H9 (cell line): ENCODE measurements around the gene SLC22A13. TPM values are rescaled to one million over a fixed set of nuclear protein-coding genes. Genes with fewer than 3 reads are reported as not detected.

ENCODE experiments used
- DNase-seq: peaks from one replicate; pipeline ENCODE4 v3.0.0-alpha.2; 2017
- H2AFZ ChIP-seq: one replicate; pipeline ENCODE4 v1.6.1; 2013; ENCODE audit warnings: mild to moderate bottlenecking, low read length, control low read depth, moderate library complexity
- H2AK5ac ChIP-seq: 2 replicates; pipeline ENCODE4 v1.6.1; 2013; ENCODE audit warnings: low read length, control low read depth, mixed read lengths; ENCODE audit not compliant: insufficient read length
- H2BK120ac ChIP-seq: one replicate; pipeline ENCODE4 v1.6.1; 2013; ENCODE audit warnings: low read depth, mild to moderate bottlenecking, low read length, control low read depth, inconsistent platforms; ENCODE audit not compliant: poor library complexity, severe bottlenecking
- H2BK12ac ChIP-seq: 2 replicates; pipeline ENCODE4 v1.6.1; 2013; ENCODE audit warnings: low read length, control low read depth, mixed read lengths, low read depth; ENCODE audit not compliant: insufficient read length
- H2BK15ac ChIP-seq: 2 replicates; pipeline ENCODE4 v1.6.1; 2013; ENCODE audit warnings: low read depth, low read length, control low read depth
- H2BK20ac ChIP-seq: one replicate; pipeline ENCODE4 v1.6.1; 2013; ENCODE audit warnings: low read depth, mild to moderate bottlenecking, low read length, control low read depth, inconsistent platforms; ENCODE audit not compliant: poor library complexity, severe bottlenecking
- H2BK5ac ChIP-seq: 2 replicates; pipeline ENCODE4 v1.6.1; 2013; ENCODE audit warnings: low read length, control low read depth, mixed read lengths; ENCODE audit not compliant: insufficient read length
- H3K14ac ChIP-seq: 2 replicates; pipeline ENCODE4 v1.6.1; 2013; ENCODE audit warnings: low read length, control low read depth; ENCODE audit not compliant: insufficient read depth
- H3K18ac ChIP-seq: 2 replicates; pipeline ENCODE4 v1.6.1; 2013; ENCODE audit warnings: low read depth, mild to moderate bottlenecking, mixed read lengths, low read length, control low read depth; ENCODE audit not compliant: insufficient read length
- H3K23ac ChIP-seq: 2 replicates; pipeline ENCODE4 v1.6.1; 2013; ENCODE audit warnings: low read length, control low read depth, mixed read lengths, low read depth; ENCODE audit not compliant: insufficient read length
- H3K23me2 ChIP-seq: 2 replicates; pipeline ENCODE4 v1.6.1; 2013; ENCODE audit warnings: low read depth, mild to moderate bottlenecking, mixed read lengths, low read length, control low read depth; ENCODE audit not compliant: insufficient read length, poor library complexity, severe bottlenecking
- H3K27ac ChIP-seq: 2 replicates; pipeline ENCODE4 v1.5.1; 2013; ENCODE audit warnings: low read length, control low read depth, mixed read lengths, low read depth; ENCODE audit not compliant: insufficient read length
- H3K27me3 ChIP-seq: 2 replicates; pipeline ENCODE4 v1.6.1; 2013; ENCODE audit warnings: low read length, control low read depth, inconsistent platforms; ENCODE audit not compliant: insufficient read depth
- H3K4ac ChIP-seq: 2 replicates; pipeline ENCODE4 v1.6.1; 2013; ENCODE audit warnings: low read depth, mild to moderate bottlenecking, control low read depth, inconsistent platforms, low read length, moderate library complexity
- H3K4me1 ChIP-seq: 2 replicates; pipeline ENCODE4 v1.6.1; 2013; ENCODE audit warnings: low read length, control low read depth, inconsistent platforms; ENCODE audit not compliant: insufficient read depth
- H3K4me2 ChIP-seq: 2 replicates; pipeline ENCODE4 v1.6.1; 2013; ENCODE audit warnings: low read length, control low read depth, mixed read lengths; ENCODE audit not compliant: insufficient read length, insufficient read depth
- H3K56ac ChIP-seq: 2 replicates; pipeline ENCODE4 v1.6.1; 2013; ENCODE audit warnings: low read depth, mild to moderate bottlenecking, mixed read lengths, low read length, control low read depth; ENCODE audit not compliant: insufficient read length
- H3K79me1 ChIP-seq: 2 replicates; pipeline ENCODE4 v1.6.1; 2013; ENCODE audit warnings: low read depth, mild to moderate bottlenecking, moderate library complexity, low read length, control low read depth, inconsistent platforms; ENCODE audit not compliant: insufficient read depth, poor library complexity, severe bottlenecking
- H3K79me2 ChIP-seq: 2 replicates; pipeline ENCODE4 v1.6.1; 2013; ENCODE audit warnings: low read length, control low read depth, inconsistent platforms; ENCODE audit not compliant: insufficient read depth
- H3K9ac ChIP-seq: 2 replicates; pipeline ENCODE4 v1.6.1; 2013; ENCODE audit warnings: low read length, control low read depth, mixed read lengths; ENCODE audit not compliant: insufficient read length; ENCODE audit errors: extremely low read depth
- H3K9me3 ChIP-seq: one replicate; pipeline ENCODE4 v1.6.1; 2013; ENCODE audit warnings: low read depth, low read length, inconsistent platforms; ENCODE audit not compliant: control insufficient read depth
- H3T11ph ChIP-seq: one replicate; pipeline ENCODE4 v1.6.1; 2013; ENCODE audit warnings: mild to moderate bottlenecking, low read length, control low read depth, inconsistent platforms
- H4K20me1 ChIP-seq: one replicate; pipeline ENCODE4 v1.6.1; 2013; ENCODE audit not compliant: control insufficient read depth, insufficient read length, insufficient read depth
- H4K5ac ChIP-seq: 2 replicates; pipeline ENCODE4 v1.6.1; 2013; ENCODE audit warnings: low read depth, mild to moderate bottlenecking, mixed read lengths, low read length, control low read depth; ENCODE audit not compliant: insufficient read length
- H4K8ac ChIP-seq: replicated peaks from 2 replicates; pipeline ENCODE4 v1.6.1; 2013; ENCODE audit warnings: low read length, control low read depth, mixed read lengths, low read depth; ENCODE audit not compliant: insufficient read length
- H4K91ac ChIP-seq: 2 replicates; pipeline ENCODE4 v1.6.1; 2013; ENCODE audit warnings: low read depth, mild to moderate bottlenecking, moderate library complexity, mixed read lengths, low read length, control low read depth; ENCODE audit not compliant: insufficient read length
- H3K27ac Mint-ChIP-seq, 3 experiments: 2 replicates in 2 of 3; 3 replicates in 1 of 3; pipeline ENCODE4 v1.8.0; 2020 to 2021; ENCODE audit warnings: mixed read lengths in 3 of 3, mild to moderate bottlenecking in 1 of 3, moderate library complexity in 1 of 3
- H3K27me3 Mint-ChIP-seq: 2 replicates; pipeline ENCODE4 v1.8.0; 2021; ENCODE audit warnings: low read depth, mild to moderate bottlenecking, moderate library complexity, mixed read lengths
- H3K36me3 Mint-ChIP-seq, 3 experiments: 2 replicates in 2 of 3; 3 replicates in 1 of 3; pipeline ENCODE4 v1.8.0; 2020 to 2021; ENCODE audit warnings: low read depth in 3 of 3, mixed read lengths in 3 of 3; ENCODE audit not compliant: insufficient read depth in 1 of 3
- H3K4me1 Mint-ChIP-seq, 2 experiments: 2 replicates each; pipeline ENCODE4 v1.8.0; 2020; ENCODE audit warnings: mixed read lengths in 2 of 2
- H3K4me3 Mint-ChIP-seq, 2 experiments: 2 replicates in 1 of 2; 3 replicates in 1 of 2; pipeline ENCODE4 v1.8.0; 2020 to 2021; ENCODE audit warnings: mild to moderate bottlenecking in 2 of 2, mixed read lengths in 2 of 2, moderate library complexity in 1 of 2
- H3K9me3 Mint-ChIP-seq, 2 experiments: 2 replicates in 1 of 2; 3 replicates in 1 of 2; pipeline ENCODE4 v1.8.0; 2020; ENCODE audit warnings: mild to moderate bottlenecking in 2 of 2, mixed read lengths in 2 of 2, moderate library complexity in 1 of 2
- WGBS: extraction: QIAGEN DNeasy Blood & Tissue Kit; methylation state at CpG from one replicate; pipeline ENCODE4 v1.1.7; 2013; ENCODE audit warnings: missing lambda C conversion rate, low lambda C conversion rate, mixed read lengths; ENCODE audit not compliant: insufficient read length; ENCODE audit errors: extremely low coverage; 5-methylcytosine and 5-hydroxymethylcytosine counted together
- total RNA-seq: library from RNA; stranded (reverse); gene quantifications from 2 replicates; pipeline ENCODE4 v1.2.1, GENCODE V29; 2021
- TF ChIP-seq, protein P1 (sequence below): fragments of 200-600 bp; sonication (generic); conservative IDR thresholded peaks from 3 replicates; pipeline ENCODE4 v1.8.0; 2021; ENCODE audit warnings: antibody characterized with exemption, mild to moderate bottlenecking

Gene SLC22A13
- total RNA-seq, 1 experiment from 2014 or later: not detected

DNA sequence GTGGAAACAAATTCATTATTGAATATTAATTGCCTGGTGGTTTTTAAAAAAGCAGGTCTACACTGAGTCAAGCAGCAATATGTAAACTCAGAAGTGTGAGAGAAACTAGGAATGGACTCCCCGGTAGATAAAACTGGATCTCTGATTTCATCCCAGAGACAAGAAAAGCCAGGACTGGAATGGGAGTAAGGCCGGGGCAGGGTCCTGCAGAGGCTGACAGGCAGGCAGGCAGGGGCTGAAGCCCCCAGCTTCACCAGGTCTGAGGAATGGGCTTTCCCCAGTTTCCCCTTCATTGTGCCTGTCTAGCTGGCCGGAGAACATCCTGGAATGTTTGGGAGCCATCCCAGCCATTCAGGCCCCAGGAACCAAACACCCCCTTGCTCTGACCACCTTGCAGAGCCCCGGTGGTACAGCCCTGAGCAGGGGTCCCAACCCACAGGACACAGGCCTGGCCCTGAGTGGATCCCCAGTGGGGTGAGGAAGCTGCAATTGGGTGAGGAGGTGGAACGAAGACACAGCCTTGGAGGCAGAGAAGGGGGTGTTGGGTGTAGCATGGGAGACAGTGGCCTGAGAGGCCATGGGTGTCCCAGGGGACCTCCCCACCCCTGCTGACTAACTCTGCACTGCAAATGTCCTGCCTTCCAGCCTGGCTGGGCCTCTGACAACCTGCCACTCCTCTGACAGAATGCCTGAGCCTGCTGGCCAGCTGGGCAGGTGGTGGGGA is 49.3 kb downstream of the SLC22A13 start:
- Histone ChIP-seq H3K18ac (no peak overlapping the region), H3T11ph (no peak overlapping the region), H2AFZ (no peak overlapping the region), H2BK5ac (no peak overlapping the region), H4K8ac (no peak overlapping the region), H3K79me2 (no peaks in the 10 kb centered on the region), H2BK120ac (no peak overlapping the region), H4K20me1 (no peaks in the 10 kb centered on the region), H3K56ac (no peak overlapping the region), H3K4me2 (no peak overlapping the region), H3K23me2 (no peaks in the 10 kb centered on the region), H3K4me1 (no peaks in the 10 kb centered on the region), H4K91ac (no peak overlapping the region), H3K4ac (no peak overlapping the region), H3K9ac (no peak overlapping the region), H2BK20ac (no peak overlapping the region), H2BK12ac (no peak overlapping the region), H3K23ac (no peak overlapping the region), H4K5ac (no peak overlapping the region), H3K27me3 (no peaks in the 10 kb centered on the region), H2BK15ac (no peak overlapping the region), H2AK5ac (no peak overlapping the region), H3K9me3 (no peaks in the 10 kb centered on the region), H3K14ac (no peak overlapping the region), H3K27ac (no peak overlapping the region), H3K79me1 (no peaks in the 10 kb centered on the region)
- DNase-seq: no peak
- no peak overlapping the region for H3K27ac Mint-ChIP-seq
- TF ChIP-seq, protein P1, sequence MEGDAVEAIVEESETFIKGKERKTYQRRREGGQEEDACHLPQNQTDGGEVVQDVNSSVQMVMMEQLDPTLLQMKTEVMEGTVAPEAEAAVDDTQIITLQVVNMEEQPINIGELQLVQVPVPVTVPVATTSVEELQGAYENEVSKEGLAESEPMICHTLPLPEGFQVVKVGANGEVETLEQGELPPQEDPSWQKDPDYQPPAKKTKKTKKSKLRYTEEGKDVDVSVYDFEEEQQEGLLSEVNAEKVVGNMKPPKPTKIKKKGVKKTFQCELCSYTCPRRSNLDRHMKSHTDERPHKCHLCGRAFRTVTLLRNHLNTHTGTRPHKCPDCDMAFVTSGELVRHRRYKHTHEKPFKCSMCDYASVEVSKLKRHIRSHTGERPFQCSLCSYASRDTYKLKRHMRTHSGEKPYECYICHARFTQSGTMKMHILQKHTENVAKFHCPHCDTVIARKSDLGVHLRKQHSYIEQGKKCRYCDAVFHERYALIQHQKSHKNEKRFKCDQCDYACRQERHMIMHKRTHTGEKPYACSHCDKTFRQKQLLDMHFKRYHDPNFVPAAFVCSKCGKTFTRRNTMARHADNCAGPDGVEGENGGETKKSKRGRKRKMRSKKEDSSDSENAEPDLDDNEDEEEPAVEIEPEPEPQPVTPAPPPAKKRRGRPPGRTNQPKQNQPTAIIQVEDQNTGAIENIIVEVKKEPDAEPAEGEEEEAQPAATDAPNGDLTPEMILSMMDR: no peak
- no peaks in the 10 kb centered on the region for H3K9me3 Mint-ChIP-seq
- peaks cover 3% of the 10 kb centered on the region for H3K27me3 Mint-ChIP-seq
- no CpG with 5 or more reads among the region's 5 CpGs for WGBS
- H3K36me3 Mint-ChIP-seq: no peaks in the 10 kb centered on the region
- peaks cover 0 to 10% of the 10 kb centered on the region in 2 experiments; a peak in 3 of 4 replicates for H3K4me1 Mint-ChIP-seq
- H3K4me3 Mint-ChIP-seq: no peak overlapping the region
